ENCODE results near the gene ALX4.

The ALX4 gene

GRCh38 chr11:44290208-44290607, 19.7 kb downstream of the ALX4 start:
- DNase-seq = no peak

GRCh38 chr11:44288133-44288526, 21.8 kb downstream of the ALX4 start:
- no peak for DNase-seq

- no peak for DNase-seq
Measured at GRCh38 chr11:44286911-44287310, 23.0 kb downstream of the ALX4 start.

- DNase-seq = peak; percentile 86
Measured at GRCh38 chr11:44286268-44286880, 23.6 kb downstream of the ALX4 start.

GRCh38 chr11:44285756-44286155, 24.2 kb downstream of the ALX4 start:
- DNase-seq = no peak

GRCh38 chr11:44282620-44283019, 27.3 kb downstream of the ALX4 start:
- no peak for DNase-seq

GRCh38 chr11:44281151-44281550, 28.8 kb downstream of the ALX4 start:
- no peak for DNase-seq

- no peak for DNase-seq
Measured at GRCh38 chr11:44280257-44280656, 29.7 kb downstream of the ALX4 start.

- DNase-seq = no peak
Measured at GRCh38 chr11:44279483-44279882, 30.5 kb downstream of the ALX4 start.

GRCh38 chr11:44277196-44278090, 32.5 kb downstream of the ALX4 start:
- DNase-seq = no peak

- DNase-seq = no peak
Measured at GRCh38 chr11:44275961-44276550, 33.9 kb downstream of the ALX4 start.

GRCh38 chr11:44275241-44275640, 34.7 kb downstream of the ALX4 start:
- no peak for DNase-seq

- no peak for DNase-seq
Measured at GRCh38 chr11:44274404-44274803, 35.5 kb downstream of the ALX4 start.

GRCh38 chr11:44271286-44271685, 38.7 kb downstream of the ALX4 start:
- DNase-seq = no peak

GRCh38 chr11:44270403-44271273, 39.3 kb downstream of the ALX4 start:
- no peak for DNase-seq

- no peak for DNase-seq
Measured at GRCh38 chr11:44269369-44270351, 40.3 kb downstream of the ALX4 start.

- no peak for DNase-seq
Measured at GRCh38 chr11:44268614-44269080, 41.3 kb downstream of the ALX4 start.

- peak; percentile 13 for DNase-seq
Measured at GRCh38 chr11:44267750-44268613, 42.0 kb downstream of the ALX4 start.

GRCh38 chr11:44267006-44267749, 42.8 kb downstream of the ALX4 start:
- peak; percentile 12 for DNase-seq

Data from activated CD8-positive, alpha-beta memory T cell treated with anti-CD3 and anti-CD28 coated beads, Interleukin-2, amount 50 U/mL, for 48 hours (primary cell).